Measurements from ENCODE around the gene SLC7A10.

The SLC7A10 gene

DNA sequence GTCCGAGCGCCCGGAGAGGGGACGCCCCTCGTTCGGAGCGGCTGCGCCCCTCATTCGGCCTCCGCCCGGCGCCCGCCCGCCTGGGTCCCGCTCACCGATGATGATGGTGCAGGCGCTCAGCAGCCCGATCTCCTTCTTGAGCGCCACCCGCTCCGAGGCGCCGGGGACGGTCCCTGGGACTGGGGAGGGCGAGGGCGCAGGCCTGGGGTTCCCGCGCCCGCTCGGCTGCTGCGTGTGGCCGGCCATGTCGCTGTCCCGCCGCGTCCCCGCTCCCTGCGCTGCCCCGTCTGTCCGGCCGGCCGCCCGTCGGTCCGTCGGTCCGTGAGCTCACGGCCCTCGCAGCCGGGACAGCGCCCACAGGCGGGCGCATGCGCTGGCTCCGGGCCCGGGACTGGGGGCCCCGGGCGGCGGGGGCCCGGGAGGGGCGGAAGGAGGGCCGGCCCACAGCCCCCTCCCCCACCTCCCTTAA lies at the start of gene SLC7A10:
Gene SLC7A10 (minus strand): TSS at position 393 of the 469 bp plus-strand sequence. CDS start 147 bp downstream, at position 246.
- no peak for DNase-seq (ENCODE audit: low read depth)

- no peak for DNase-seq (ENCODE audit: low read depth)
Observed at GRCh38 chr19:33274663-33275558, 49.3 kb upstream of the SLC7A10 start.

DNA sequence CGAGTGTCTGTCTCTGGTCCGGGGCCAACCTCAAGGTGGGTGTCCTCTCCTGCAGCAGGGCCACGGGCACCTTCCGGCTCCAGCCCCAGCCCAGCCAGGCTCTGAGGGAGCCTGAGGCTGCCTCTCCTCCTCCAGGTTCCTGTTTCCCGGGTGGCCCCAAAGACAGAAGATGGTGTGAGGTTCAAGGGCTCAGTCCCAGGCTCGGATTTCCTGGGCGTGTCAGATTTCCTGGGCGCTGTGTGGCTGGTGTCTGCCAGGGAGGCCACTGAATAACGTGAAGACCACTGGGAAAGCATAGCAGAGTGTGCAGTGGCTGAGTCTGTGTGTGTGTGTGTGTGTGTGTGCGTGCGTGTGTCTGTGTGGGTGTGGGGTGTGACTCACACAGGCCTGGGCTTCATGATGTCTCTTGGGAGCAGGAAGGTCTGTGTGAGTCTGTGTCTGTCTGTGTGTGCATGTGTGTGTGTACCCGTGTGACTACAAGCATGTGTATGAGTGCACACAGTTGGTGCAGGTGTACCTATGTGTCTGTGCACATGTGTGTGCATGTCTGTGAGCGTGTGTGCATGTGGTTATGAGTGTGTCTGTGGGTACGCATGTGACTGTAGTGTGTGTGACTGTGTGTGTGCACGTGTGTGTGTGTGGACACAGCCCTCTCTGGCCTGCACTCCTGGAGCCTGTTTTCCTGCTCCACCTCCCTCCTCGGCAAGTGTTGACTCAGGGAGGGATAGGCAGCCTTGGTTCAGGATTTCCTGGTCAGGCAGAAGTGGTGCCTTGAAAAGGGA lies 48.4 kb upstream of the SLC7A10 start:
- peak; percentile 41 for DNase-seq (ENCODE audit: low read depth)

DNA sequence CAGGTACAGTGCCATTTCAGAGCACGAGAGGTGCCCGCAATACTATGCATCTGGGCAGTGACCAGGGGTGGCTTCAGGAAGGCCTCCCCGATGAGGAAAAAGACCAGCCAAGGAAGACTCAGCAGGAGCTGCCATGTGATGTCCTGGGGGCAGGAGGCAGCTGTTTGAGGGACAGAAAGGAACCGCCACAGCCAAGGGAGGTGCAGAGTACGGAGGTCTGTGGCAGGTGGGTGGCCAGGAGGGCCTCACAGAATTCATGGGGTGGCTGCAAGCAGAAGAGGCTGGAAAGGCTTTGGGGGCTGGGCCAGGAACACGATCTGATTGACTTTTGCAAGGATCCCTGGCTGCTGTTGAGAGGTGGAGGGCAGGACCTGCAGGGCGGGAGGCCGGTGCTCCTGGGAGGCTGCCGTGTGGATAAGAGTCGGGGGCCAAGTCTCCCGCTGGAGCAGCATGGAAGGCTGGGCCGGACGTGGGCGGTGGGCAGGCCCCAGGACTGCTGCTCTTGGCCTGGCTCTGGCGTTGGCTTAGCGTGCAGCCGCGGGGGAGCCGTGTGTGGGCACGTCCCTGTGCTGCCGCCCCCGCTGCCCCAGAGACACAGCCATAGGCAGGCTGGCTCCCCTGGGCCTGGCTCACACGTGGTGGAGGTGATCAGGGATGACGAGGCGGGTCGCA lies 47.6 kb upstream of the SLC7A10 start:
- no peak for DNase-seq (ENCODE audit: low read depth)

GRCh38 chr19:33271246-33272021 lies 45.8 kb upstream of the SLC7A10 start:
- no peak for DNase-seq (ENCODE audit: low read depth)

- DNase-seq (ENCODE audit: low read depth): no peak
Observed at GRCh38 chr19:33270769-33271168, 45.1 kb upstream of the SLC7A10 start.

DNA sequence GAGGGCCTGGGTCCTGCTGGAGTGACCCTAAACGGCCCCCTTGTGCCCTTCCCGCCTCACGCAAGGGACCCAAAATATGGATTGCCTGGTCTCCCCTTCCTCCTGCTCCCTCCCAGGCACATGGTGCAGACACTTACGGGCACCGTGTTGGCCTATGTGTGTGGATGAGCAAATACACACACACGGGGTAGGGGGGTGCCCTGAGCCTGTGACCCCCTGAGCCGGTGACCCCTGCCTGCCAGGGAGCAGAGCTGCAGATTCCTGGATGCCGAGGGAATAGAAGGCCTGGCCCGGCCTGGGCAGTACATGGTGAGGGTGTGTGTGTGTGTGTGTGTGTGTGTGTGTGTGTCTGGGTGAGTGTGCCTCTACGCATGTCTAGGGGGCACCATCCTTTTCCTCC lies 43.4 kb upstream of the SLC7A10 start:
- DNase-seq (ENCODE audit: low read depth): no peak

- no peak for DNase-seq (ENCODE audit: low read depth)
Observed at GRCh38 chr19:33268162-33268991, 42.7 kb upstream of the SLC7A10 start.

- DNase-seq (ENCODE audit: low read depth): no peak
Observed at GRCh38 chr19:33267706-33268105, 42.1 kb upstream of the SLC7A10 start.

- DNase-seq (ENCODE audit: low read depth): no peak
Observed at GRCh38 chr19:33266974-33267484, 41.4 kb upstream of the SLC7A10 start.

DNA sequence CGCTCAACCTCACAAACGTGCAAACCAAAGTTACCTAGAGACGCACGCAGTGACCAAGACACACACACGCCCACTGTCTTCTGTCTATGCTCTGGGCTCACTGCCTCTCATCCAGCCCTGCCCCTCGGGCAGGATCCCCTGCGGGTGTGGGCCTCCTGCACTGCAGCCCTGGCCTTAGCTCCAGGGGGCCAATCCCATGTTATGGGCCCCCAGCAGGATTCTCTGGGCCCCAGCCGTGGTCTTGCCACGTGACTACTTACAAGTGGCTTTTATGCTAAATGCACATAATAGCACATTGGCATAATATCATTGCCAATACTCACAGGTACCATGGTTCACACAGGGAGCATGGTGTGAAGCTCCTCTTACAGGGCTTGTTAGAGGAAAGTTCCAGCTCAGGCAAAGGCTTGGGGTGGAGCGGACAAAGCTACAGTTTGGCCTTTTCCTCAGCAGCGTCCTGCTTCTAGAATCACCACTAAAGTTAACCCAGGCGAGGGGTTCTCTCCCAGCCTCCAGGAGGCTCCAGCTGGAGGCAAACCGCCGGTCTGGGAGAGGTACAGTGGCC lies 39.3 kb upstream of the SLC7A10 start:
- DNase-seq (ENCODE audit: low read depth): no peak

- DNase-seq (ENCODE audit: low read depth): no peak
Observed at GRCh38 chr19:33263325-33264023, 37.8 kb upstream of the SLC7A10 start.

- no peak for DNase-seq (ENCODE audit: low read depth)
Observed at GRCh38 chr19:33261511-33262189, 36.0 kb upstream of the SLC7A10 start.

DNA sequence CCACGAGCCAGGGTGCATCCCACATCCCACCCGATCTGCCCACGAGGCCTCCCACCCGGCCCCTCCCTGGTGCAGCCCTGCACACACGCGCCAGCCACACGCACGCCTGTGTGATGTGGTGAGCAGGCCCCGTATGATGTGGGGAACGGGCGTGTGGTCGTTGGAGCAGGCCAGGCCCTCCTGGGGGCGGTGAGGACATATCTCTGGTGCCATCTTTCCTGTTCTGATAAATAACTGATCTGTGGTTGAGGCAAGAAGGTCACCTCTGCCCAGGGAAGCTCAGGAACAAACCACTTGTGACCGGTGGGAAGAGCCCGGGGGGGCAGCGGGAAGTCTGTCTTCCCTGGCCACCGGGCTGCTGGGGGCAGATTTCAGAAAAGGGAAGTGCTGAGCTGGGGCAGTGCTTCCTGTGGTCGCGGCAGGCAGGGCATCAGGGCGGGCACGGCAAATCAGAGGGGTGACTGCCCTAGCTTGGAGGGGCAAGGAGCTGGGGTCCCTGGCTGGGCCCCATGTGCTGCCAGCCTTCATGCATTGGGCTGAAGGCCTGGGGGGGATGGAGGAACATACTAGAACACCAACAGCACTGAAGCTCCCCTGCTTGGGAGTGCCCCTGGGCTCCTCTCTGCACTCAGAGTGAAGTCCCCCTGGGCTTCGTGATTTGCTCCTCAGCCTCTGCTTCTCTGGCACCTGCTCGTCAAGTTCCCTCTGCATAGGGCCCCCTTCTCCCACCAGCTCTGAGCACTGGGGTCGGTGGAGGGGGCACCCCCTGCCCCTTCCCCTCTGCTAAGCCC lies 35.2 kb upstream of the SLC7A10 start:
- no peak for DNase-seq (ENCODE audit: low read depth)

GRCh38 chr19:33259539-33259938 lies 33.9 kb upstream of the SLC7A10 start:
- no peak for DNase-seq (ENCODE audit: low read depth)

- no peak for DNase-seq (ENCODE audit: low read depth)
Observed at GRCh38 chr19:33257828-33258227, 32.2 kb upstream of the SLC7A10 start.

- DNase-seq (ENCODE audit: low read depth): no peak
Observed at GRCh38 chr19:33256261-33256660, 30.6 kb upstream of the SLC7A10 start.

DNA sequence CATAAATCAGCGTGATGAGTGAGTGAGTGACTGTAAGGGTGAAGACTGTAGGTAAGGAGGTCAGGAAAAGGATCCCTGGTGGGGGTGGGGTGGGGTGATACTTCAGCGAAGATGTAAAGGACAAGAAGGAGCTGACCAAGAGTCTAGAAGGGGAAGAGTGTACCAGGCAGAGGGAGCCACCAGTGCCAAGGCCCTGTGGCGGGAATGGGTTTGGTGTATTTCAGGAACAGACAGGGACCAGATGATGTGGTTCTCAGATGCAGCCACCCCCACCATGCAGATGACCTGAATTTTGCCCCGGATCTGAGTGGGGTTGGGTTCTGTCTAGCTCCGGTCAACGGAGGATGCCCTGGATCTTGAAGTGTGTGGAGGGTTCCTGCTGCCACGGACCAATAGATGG lies 30.1 kb upstream of the SLC7A10 start:
- DNase-seq (ENCODE audit: low read depth): no peak

All from activated T-cell treated with anti-CD3 and anti-CD28 coated beads for 48 hours (primary cell).